ENCODE measurements around the gene NRP1.

GRCh38 chr10:33382216-33382600 lies 47.7 kb upstream of the NRP1 start:
- TF ChIP-seq POLR2A (IDR thresholded peaks at IDR 0.05): no peak
- no peak for TF ChIP-seq CTCF (IDR thresholded peaks at IDR 0.05)
- TF ChIP-seq EP300 (IDR thresholded peaks at IDR 0.05): no peak
